Stomach smooth muscle (tissue), 2 donors: Measurements from ENCODE around the gene SRCAP.

Experiments
- H3K27ac ChIP-seq: one replicate; pipeline ENCODE4 v1.7.0; 2013; ENCODE audit warnings: mild to moderate bottlenecking, low read length, inconsistent platforms
- H3K27me3 ChIP-seq, 2 donors: one replicate each; pipeline ENCODE4 v1.7.0; 2013; ENCODE audit warnings: low read length in 2 of 2; ENCODE audit not compliant: insufficient read depth in 2 of 2, control insufficient read depth in 1 of 2
- H3K36me3 ChIP-seq, 2 donors: one replicate each; pipeline ENCODE4 v1.7.0; 2013; ENCODE audit warnings: low read length in 2 of 2; ENCODE audit not compliant: control insufficient read depth in 2 of 2, insufficient read depth in 2 of 2
- H3K4me1 ChIP-seq: one replicate; pipeline ENCODE4 v1.7.0; 2013; ENCODE audit warnings: low read length; ENCODE audit not compliant: control insufficient read depth, insufficient read depth
- H3K4me3 ChIP-seq, 2 donors: one replicate each; pipeline ENCODE4 v1.7.0; 2013; ENCODE audit warnings: low read length in 2 of 2
- H3K9ac ChIP-seq, 2 donors: one replicate each; pipeline ENCODE4 v1.7.0; 2013; ENCODE audit warnings: low read length in 2 of 2, mild to moderate bottlenecking in 1 of 2
- H3K9me3 ChIP-seq, 2 donors: one replicate each; pipeline ENCODE4 v1.7.0; 2013; ENCODE audit warnings: low read length in 2 of 2; ENCODE audit not compliant: control insufficient read depth in 2 of 2
- donor health status: healthy.
- donor health status: Pancreatic carcinoma.

Gene SRCAP

GRCh38 chr16:30786936-30787612, 88.1 kb downstream of the SRCAP start, which contains the start of gene ZNF629:
Gene ZNF629, minus strand, starts transcription at chr16:30787205. Its CDS starts 2,723 bp downstream, at chr16:30784482.
- H3K4me1 ChIP-seq: peaks cover 19% of the 10 kb centered on the region
- H3K27me3 ChIP-seq: no peaks in the 10 kb centered on the region
- peak within 1 kb of the TSS; percentile 86 to 90 for H3K9ac ChIP-seq
- H3K27ac ChIP-seq: peak within 1 kb of the TSS; percentile 71
- H3K4me3 ChIP-seq: peak within 1 kb of the TSS; percentile 91 to 96
- H3K36me3 ChIP-seq: peaks cover 7 to 15% of the 10 kb centered on the region in 2 donors
- no peaks in the 10 kb centered on the region for H3K9me3 ChIP-seq

DNA sequence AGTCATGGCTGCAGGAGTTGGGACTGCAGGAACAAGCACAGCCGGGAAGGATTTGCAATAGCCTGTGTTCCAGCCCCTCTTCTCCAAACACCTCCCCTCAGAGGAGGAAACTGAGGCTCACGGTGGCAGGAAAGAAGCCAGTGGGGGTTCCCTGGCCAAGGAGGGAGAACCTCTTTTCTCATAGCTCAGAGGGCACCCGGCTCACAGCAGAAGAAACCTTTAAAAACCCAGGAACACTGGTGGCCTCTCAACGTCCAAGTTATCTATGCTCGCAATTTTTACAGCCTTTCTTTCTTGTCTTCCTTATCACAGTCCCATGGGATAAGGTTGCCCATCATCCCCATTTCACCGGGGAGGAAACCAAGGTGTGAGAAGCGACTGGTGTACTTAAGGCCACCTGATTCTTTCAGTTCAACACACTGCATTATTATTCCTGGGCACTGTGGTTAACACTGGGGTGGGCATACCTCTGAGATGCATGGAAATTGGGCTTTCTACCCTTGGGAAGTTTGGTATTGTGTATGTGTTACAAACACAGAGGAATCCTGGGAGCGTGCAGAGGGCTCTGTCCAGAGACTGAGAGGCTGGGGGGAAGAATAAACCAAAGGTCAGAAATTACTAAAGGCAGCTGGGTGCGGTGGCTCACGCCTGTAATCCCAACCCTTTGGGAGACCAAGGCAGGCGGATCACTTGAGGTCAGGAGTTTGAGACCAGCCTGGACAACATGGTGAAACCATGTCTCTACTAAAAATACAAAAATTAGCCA, 88.8 kb downstream of the SRCAP start:
- peak overlapping the region; percentile 71 for H3K27ac ChIP-seq
- H3K9ac ChIP-seq: peak overlapping the region; percentile 86 to 90
- H3K36me3 ChIP-seq: peaks cover 6 to 9% of the 10 kb centered on the region in 2 donors
- H3K9me3 ChIP-seq: no peaks in the 10 kb centered on the region
- H3K4me3 ChIP-seq: peak overlapping the region; percentile 91 to 96
- H3K4me1 ChIP-seq: peaks cover 19% of the 10 kb centered on the region
- H3K27me3 ChIP-seq: no peaks in the 10 kb centered on the region
